MG63 (cell line): ENCODE results near the gene KLF17. TPM values are rescaled to one million over a fixed set of nuclear protein-coding genes. Genes with fewer than 3 reads are reported as not detected.

ENCODE experiments used
- total RNA-seq: library from RNA; depleted of rRNA; stranded (reverse); fragments of >200 nt; shearing (Covaris generic); gene quantifications from 2 replicates; pipeline ENCODE4 v1.2.3, GENCODE V29; 2014; ENCODE audit warnings: low replicate concordance; rRNA removed

The KLF17 gene
- total RNA-seq, 1 experiment from 2014 or later, result 3.1 TPM

Other genes starting within 250 kb of the KLF17 start
- not detected in 2 replicates for gene ARTN, start 185.0 kb upstream of the KLF17 start, total RNA-seq
- 14.4 and 24.4 TPM in 2 replicates for gene IPO13, start 171.9 kb upstream of the KLF17 start, total RNA-seq
- 20.7 and 44.0 TPM in 2 replicates for gene DPH2, start 148.8 kb upstream of the KLF17 start, total RNA-seq
- gene ATP6V0B, start 143.9 kb upstream of the KLF17 start, total RNA-seq, result 124 and 126 TPM in 2 replicates
- gene B4GALT2, start 139.6 kb upstream of the KLF17 start, total RNA-seq, result 62.1 and 95.8 TPM in 2 replicates
- 1.6 and 5.9 TPM in 2 replicates for gene CCDC24, start 127.2 kb upstream of the KLF17 start, total RNA-seq
- gene SLC6A9, start 87.4 kb upstream of the KLF17 start, total RNA-seq, result 1.6 and 6.0 TPM in 2 replicates
- gene KLF18, start 22.8 kb downstream of the KLF17 start, total RNA-seq, result not detected in 2 replicates
- 15.6 and 36.4 TPM in 2 replicates for gene DMAP1, start 94.7 kb downstream of the KLF17 start, total RNA-seq
- gene ERI3, start 236.4 kb downstream of the KLF17 start, total RNA-seq, result 89.7 and 147 TPM in 2 replicates